ENCODE data around the gene CENPA. TPM values are rescaled to one million over a fixed set of nuclear protein-coding genes. Genes with fewer than 3 reads are reported as not detected.

The CENPA gene
- total RNA-seq, 4 donors from 2014 or later: 0.34 TPM; not detected in 3

DNA sequence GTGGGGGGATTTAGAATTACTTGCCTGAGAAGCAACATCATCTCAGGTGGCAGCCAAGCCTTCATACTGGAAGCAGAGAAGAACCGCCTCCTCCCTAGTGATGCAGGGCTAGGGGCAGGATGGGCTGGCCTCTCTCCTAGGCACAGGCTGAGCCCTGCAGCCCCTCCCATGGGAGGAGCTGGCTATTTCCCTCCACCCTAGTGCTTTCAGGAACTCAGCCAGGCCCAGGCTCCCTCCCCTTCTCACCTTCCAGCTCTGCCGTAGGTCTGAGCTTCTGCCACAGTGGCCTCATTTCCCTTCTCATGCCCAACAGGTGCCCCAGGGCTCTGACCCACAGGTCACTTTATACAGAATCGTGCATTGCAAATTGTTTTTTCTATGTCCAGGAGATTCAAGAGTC is 31.0 kb downstream of the CENPA start:
- Histone ChIP-seq H3K36me3 (no peaks in the 10 kb centered on the region), H3K9me3 (no peaks in the 10 kb centered on the region), H3K4me1 (no peaks in the 10 kb centered on the region), H3K27me3 (peaks cover 0 to 54% (median 0%) of the 10 kb centered on the region in 4 donors), H3K4me3 (no peak overlapping the region), H3K27ac (replicated peaks in 1 of 4) (no peak overlapping the region)
- no peak for DNase-seq (ENCODE audit: extremely low spot score)
- WGBS: 42% methylated on average over 3 of the region's 3 CpGs
- intact Hi-C loops (cut with DNase I): no loop called here
- no peak for TF ChIP-seq POLR2A (IDR thresholded peaks at IDR 0.05; ENCODE audit: low read depth)
- TF ChIP-seq, protein P1, sequence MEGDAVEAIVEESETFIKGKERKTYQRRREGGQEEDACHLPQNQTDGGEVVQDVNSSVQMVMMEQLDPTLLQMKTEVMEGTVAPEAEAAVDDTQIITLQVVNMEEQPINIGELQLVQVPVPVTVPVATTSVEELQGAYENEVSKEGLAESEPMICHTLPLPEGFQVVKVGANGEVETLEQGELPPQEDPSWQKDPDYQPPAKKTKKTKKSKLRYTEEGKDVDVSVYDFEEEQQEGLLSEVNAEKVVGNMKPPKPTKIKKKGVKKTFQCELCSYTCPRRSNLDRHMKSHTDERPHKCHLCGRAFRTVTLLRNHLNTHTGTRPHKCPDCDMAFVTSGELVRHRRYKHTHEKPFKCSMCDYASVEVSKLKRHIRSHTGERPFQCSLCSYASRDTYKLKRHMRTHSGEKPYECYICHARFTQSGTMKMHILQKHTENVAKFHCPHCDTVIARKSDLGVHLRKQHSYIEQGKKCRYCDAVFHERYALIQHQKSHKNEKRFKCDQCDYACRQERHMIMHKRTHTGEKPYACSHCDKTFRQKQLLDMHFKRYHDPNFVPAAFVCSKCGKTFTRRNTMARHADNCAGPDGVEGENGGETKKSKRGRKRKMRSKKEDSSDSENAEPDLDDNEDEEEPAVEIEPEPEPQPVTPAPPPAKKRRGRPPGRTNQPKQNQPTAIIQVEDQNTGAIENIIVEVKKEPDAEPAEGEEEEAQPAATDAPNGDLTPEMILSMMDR (IDR thresholded peaks at IDR 0.05): no peak
- no peak for TF ChIP-seq POLR2AphosphoS5 (IDR thresholded peaks at IDR 0.05)
- no peak for TF ChIP-seq EP300 (IDR thresholded peaks at IDR 0.05)

DNA sequence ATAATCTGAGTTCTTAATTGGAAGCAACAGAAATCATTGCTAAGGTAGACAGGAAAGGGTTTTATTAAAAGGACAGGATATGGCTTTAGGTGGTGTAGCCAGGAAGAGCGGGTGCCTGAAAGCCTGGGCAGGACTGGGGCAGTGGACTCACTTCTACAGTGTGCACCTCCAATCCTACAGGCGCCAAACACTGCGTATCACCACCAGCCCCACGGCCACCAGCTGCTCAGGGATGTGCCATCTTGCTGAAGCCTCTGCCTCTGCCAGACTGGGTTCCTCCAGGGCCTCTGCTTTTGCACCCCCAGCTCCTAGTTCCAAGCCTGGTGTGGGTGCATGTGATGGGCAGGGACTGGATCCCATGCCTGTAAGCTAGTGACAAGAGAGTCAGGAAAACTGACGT is 32.4 kb downstream of the CENPA start:
- Histone ChIP-seq H3K4me3 (no peak overlapping the region), H3K4me1 (no peaks in the 10 kb centered on the region), H3K27ac (replicated peaks in 1 of 4) (no peak overlapping the region), H3K27me3 (peaks cover 0 to 44% (median 0%) of the 10 kb centered on the region in 4 donors), H3K36me3 (no peaks in the 10 kb centered on the region), H3K9me3 (no peaks in the 10 kb centered on the region)
- no peak for DNase-seq (ENCODE audit: extremely low spot score)
- intact Hi-C loops (cut with DNase I): no loop called here
- TF ChIP-seq EP300 (IDR thresholded peaks at IDR 0.05) (no peak), POLR2A (IDR thresholded peaks at IDR 0.05; ENCODE audit: low read depth) (no peak), POLR2AphosphoS5 (IDR thresholded peaks at IDR 0.05) (no peak)
- TF ChIP-seq, protein P1 (IDR thresholded peaks at IDR 0.05): no peak
- WGBS: 82% methylated on average over 5 of the region's 5 CpGs

DNA sequence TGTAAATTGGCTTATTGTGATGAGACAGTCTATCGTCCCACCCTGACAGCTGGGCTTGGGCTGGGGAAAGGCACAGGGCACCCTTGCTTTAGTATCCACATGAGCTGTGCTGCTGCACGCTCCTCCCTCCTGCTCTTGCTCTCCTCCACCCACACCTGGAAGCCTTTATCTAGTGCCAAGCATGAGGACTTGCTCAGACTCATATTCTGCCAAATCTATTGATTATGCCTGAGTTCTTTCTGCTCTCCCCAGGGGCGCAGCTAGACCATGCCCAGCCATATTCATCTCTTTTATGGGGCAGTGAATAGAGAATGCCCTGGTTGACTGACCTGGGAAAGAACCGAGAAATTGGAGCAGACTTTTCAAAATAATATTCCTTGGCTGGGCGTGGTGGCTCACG is 33.1 kb downstream of the CENPA start:
- Histone ChIP-seq H3K9me3 (no peaks in the 10 kb centered on the region), H3K36me3 (no peaks in the 10 kb centered on the region), H3K4me1 (no peaks in the 10 kb centered on the region), H3K4me3 (no peak overlapping the region), H3K27me3 (peaks cover 0 to 38% (median 0%) of the 10 kb centered on the region in 4 donors), H3K27ac (replicated peaks in 1 of 4) (no peak overlapping the region)
- DNase-seq (ENCODE audit: extremely low spot score): no peak
- TF ChIP-seq POLR2A (IDR thresholded peaks at IDR 0.05; ENCODE audit: low read depth) (no peak), EP300 (IDR thresholded peaks at IDR 0.05) (no peak), POLR2AphosphoS5 (IDR thresholded peaks at IDR 0.05) (no peak)
- TF ChIP-seq, protein P1 (IDR thresholded peaks at IDR 0.05): no peak
- intact Hi-C loops (cut with DNase I): no loop called here
- 78% methylated on average over 6 of the region's 6 CpGs for WGBS

DNA sequence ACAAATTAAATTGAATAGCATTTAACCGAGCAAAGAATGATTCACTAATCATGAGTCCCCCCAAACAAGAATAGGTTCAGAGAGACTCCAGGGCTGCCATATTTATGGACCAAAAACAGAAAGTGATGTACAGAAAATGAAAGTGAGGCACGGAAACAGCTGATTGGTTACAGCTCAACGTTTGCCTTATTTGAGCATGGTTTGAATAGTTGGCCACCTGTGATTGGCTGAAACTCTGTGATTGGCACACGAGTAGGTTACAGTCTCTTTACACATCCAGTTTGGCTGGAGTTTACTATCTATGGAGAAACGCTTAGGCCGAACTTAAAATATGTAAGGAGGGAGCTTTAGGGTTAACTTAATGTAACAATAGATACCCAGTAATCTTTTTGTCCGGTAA is 35.1 kb downstream of the CENPA start:
- WGBS: 87% methylated on average over 7 of the region's 7 CpGs
- Histone ChIP-seq H3K36me3 (no peaks in the 10 kb centered on the region), H3K4me1 (no peaks in the 10 kb centered on the region), H3K9me3 (no peaks in the 10 kb centered on the region), H3K27ac (replicated peaks in 1 of 4) (no peak overlapping the region), H3K4me3 (no peak overlapping the region), H3K27me3 (peaks cover 0 to 29% (median 0%) of the 10 kb centered on the region in 4 donors)
- intact Hi-C loops (cut with DNase I): no loop called here
- DNase-seq (ENCODE audit: extremely low spot score): no peak
- no peak for TF ChIP-seq POLR2A (IDR thresholded peaks at IDR 0.05; ENCODE audit: low read depth)
- no peak for TF ChIP-seq EP300 (IDR thresholded peaks at IDR 0.05)
- TF ChIP-seq POLR2AphosphoS5 (IDR thresholded peaks at IDR 0.05): no peak
- TF ChIP-seq, protein P1 (IDR thresholded peaks at IDR 0.05): no peak

DNA sequence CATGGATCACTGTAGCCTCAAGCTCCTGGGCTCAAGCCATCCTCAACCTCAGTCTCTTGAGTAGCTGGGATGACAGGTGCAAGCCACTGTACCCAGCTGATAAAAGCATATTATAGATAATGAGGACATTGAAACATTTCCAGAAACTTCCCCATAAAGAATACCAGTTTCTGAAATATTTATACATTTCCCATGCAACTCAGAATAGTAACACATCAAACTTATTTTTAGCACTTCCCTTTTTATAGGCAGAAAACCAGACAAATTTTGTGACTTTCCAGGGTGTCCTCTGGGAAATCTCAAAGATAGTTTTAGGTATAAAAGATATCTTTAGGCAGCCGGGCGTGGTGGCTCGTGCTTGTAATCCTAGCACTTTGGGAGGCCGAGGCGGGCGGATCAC is 37.0 kb downstream of the CENPA start:
- DNase-seq (ENCODE audit: extremely low spot score): no peak
- Histone ChIP-seq H3K4me1 (no peaks in the 10 kb centered on the region), H3K27ac (replicated peaks in 1 of 4) (no peak overlapping the region), H3K4me3 (no peak overlapping the region), H3K27me3 (peaks cover 0 to 20% (median 0%) of the 10 kb centered on the region in 4 donors), H3K9me3 (no peaks in the 10 kb centered on the region), H3K36me3 (no peaks in the 10 kb centered on the region)
- 98% methylated on average over 6 of the region's 6 CpGs for WGBS
- intact Hi-C loops (cut with DNase I): no loop called here
- TF ChIP-seq, protein P1 (IDR thresholded peaks at IDR 0.05): no peak
- TF ChIP-seq POLR2A (IDR thresholded peaks at IDR 0.05; ENCODE audit: low read depth) (no peak), EP300 (IDR thresholded peaks at IDR 0.05) (no peak), POLR2AphosphoS5 (IDR thresholded peaks at IDR 0.05) (no peak)

All from esophagus muscularis mucosa (tissue), 4 donors.